Hematopoietic multipotent progenitor cell treated with erythropoietin and hydrocortisone succinate and interleukin-3 and kit ligand, for 15 days (in vitro differentiated cells): ENCODE results near the gene NR3C1.
A peak's percentile ranks its signal among the peaks of the same experiment; 100 is the strongest.

Source experiments
- DNase-seq: peaks from one replicate; pipeline ENCODE4 v3.0.0-alpha.2; 2015; ENCODE audit warnings: low spot score

NR3C1 gene

DNA sequence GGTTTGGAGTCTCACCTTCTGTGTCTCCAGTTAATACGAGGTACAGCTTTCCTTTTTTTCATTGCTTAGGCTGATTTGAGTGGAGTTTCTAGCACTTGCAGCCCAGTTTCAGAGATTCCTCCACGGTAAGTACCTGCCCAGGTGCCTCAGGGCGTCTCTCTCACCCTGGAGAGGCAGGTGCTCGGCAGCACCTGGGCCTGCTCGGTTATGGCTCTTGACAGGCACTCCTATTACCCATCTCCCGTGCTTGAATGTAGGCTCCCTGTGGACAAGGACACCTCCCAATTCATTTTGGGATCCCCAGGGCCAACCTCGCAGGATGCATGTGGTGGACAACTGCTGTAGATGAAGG lies 144.3 kb downstream of the NR3C1 start:
- no peak for DNase-seq

DNA sequence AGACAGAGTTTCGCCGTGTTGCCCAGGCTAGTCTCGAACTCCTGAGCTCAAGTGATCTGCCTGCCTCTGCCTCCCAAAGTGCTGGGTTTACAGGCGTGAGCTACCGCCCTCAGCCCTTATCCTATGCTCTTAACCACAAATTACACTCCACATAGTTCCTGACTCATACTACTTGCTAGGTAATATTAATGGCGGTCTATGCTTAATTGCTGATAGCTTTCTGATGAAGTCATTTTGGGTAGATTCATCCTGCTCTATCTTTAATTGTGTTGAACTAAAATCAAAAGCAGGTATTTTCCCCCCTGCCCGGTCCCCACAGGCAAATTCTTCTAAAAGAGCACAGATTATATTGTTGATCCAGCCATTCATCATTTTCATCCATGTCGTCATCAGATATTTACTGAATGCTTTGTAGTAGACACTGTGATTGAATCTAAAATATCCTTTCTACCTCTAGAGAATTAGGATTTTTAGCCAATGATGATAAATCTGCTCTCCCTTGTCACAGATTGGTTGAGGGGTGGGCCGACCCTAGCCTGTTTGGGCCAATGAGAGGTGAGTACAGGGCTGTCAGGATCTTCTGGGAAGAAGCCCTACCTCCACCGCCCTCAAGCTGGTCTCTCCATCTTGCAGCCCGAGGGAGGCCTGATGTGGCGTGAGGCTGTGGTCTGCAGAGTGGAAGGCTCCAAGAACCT lies 144.8 kb downstream of the NR3C1 start:
- no peak for DNase-seq

DNA sequence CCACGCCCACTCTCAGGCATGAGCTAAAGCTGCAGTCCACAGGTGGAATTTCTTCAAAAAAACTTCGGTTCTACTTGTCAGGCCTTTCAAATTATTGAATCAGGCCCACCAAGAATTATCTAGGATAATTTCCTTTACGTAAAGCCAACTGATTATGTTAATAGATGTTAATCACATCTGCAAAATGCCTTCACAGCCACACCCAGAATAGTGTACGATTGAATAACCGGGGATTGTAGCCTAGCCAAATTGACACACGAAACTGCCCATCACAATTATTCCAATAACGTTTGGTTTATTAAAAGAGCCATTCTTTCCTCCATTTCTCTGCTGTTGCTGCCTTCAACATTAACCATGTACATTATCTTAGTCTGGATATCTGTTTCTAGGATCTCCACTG lies 148.7 kb downstream of the NR3C1 start:
- no peak for DNase-seq

DNA sequence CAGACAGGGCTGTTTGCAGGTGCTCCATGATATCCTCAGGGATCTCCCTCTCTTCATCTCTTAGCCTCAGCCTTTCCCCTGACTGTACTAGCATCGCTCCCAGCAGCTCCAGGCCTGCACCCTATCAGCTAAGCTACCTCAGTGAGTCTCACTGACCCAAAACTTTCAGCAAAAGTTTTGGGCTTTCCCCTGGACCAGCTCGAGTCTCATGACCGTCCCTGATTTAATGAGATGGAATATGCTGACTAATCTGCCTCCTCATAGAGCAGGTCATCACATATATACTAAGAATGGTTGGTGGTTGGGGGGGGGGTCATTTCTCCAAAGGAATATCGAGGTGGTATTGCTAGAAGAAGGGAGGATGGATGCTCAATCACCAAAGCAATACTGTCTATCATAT lies 151.5 kb downstream of the NR3C1 start:
- DNase-seq, result no peak

DNA sequence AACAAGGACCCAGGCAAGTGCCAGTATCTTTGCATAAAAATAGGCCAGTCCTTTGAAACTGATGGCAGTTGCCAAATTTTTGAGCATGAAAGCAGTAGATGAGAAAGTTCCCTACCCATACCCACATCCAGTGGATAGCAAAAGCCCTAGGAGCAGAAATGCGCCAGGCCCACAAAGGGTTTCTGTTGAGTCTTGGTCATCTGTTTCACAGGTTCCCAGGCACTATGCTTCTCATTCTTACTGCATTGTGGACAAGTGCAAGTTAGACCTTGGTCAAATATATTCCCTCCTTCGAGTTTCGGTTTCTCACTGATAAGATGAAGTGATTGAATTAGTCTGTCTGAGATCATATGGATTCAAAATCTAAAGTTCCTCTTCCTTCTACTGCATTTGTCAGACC lies 152.3 kb downstream of the NR3C1 start:
- no peak for DNase-seq

DNA sequence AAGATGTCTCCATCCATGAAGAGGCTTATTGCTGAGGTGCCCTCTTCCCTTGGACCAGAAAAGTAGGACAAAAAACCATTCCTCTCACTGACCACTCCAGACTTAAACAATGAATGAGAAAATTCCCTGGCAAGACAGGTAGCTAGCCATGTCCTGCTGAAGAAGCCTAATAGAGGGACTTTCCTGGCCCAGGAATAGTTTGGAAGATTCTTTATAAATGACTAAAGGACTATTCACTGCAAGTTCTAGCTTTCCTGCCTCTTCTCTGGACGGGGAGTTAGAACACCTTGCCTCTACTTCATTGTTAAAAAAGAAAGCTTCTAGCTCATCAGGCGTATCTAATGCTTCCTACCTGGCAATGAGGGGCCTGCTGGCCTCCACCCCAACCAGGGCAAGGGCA lies 153.6 kb downstream of the NR3C1 start:
- no peak for DNase-seq

DNA sequence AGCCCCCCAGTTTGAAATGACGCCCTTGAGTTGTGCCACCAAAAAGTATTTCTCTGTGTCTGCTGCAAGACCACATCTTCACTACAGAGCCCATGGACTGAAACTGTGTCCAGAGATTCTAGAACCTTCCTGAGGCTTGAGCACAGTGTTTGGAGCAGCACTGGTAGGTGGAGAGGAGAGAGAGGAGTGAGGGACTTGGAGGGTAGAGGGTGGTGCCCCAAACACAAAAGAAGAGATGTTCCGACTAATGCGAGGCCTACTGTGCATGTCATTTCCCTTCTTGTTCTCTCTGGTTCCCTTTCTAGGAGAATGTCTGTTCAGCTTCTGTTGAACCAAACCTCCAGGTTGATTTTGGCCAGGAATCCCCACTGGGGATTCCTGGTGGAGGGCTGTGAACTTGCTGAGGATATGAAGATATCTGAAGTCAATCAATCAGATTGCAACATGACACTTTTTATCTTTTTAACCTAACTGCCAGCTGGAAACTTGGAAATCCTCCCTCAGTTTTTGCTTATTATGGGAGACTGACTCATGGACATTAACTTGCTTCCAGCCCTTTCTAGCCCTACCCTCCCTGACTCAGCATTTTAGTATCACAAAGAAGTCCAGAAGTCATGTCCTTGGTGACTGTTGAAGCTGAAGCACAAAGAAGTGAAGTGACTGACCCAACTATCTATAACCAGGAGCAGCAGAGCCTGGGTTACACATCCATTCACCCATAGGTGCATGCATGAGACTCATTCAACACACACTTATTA lies 154.5 kb downstream of the NR3C1 start:
- peak; percentile 39 for DNase-seq

DNA sequence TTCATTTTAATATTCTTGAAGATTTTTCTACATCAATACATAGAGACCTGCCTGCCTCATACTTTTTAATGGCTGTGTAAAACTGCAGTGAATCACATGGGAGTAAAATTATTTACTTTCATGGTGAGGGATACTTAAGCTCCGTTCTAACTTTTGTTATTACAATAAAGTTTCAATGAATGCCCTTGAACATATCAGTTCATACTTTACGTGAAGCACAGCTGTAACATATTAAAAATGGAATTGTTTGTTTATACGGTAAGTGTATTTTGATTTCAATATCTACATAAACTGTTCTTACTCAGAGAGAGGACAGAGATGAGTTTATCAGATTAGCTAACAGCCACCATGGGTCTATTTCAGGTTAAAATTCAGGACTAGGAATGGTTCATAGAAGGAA lies 155.1 kb downstream of the NR3C1 start:
- no peak for DNase-seq

DNA sequence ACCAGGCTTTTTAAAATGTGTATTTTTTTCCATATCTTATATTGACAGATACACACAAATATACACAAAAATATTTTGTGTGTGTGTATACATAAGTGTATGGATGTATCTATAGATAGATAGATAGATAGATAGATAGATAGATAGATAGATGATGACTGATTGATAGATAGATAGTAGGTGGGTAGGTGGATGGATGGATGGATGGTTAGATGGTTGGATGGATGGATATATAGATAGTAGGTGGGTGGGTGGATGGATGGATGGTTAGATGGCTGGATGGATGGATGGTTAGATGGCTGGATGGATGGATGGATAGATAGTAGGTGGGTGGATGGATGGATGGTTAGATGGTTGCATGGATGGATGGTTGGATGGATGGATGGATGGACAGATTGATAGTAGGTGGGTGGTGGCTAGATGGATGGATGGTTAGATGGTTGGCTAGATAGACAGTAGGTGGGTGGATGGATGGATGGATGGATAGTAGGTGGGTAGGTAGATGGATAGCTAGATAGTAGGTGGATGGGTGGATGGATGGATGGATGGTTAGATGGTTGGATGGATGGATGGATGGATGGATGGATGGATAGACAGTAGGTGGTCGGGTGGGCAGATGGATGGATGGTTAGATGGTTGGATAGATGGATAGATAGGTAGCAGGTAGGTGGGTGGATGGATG lies 156.2 kb downstream of the NR3C1 start:
- DNase-seq, result no peak

DNA sequence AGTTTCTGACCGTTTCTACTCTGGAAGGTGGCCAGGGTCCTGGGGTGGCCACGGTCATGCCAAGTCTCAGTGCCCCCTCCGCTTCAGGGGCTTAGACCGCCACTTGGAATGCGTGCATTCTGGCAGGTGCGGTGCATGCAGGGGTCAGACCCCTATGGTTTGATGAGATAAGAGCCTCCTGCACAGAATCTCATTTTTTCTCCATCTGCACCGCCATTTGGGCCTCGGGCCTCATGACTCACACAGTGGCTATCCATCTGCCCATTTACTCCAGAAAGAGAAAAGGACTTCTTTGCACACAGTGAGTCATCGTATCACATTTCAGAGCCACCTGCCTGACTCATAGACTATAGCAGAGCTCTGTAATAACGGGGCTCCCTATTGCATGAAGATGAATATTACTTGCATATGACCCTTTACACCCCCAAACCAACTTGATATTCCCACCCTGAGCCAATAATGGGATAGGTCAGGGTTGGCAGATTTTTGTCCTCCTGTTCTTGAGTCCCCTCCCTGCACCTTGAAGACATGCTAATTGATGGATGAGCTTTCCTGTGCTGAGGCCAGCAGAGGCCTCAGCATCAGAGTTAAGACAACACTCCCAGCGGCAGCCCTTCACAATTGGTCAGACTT lies 157.4 kb downstream of the NR3C1 start:
- DNase-seq, result no peak

DNA sequence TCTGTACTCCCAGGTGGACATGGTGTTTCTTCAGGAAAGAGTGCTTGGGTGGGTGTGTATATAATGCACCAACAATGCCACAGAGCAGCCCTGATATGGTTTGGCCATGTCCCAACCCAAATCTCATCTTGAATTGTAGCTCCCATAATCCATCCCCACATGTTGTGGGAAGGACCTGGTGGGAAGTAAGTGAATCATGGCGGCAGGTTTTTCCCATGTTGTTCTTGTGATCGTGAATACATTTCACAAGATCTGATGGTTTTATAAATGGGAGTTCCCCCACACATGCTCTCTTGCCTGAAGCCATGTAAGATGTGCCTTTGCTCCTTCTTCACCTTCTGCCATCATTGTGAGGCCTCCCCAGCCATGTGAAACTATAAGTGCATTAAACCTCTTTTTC lies 158.5 kb downstream of the NR3C1 start:
- no peak for DNase-seq

DNA sequence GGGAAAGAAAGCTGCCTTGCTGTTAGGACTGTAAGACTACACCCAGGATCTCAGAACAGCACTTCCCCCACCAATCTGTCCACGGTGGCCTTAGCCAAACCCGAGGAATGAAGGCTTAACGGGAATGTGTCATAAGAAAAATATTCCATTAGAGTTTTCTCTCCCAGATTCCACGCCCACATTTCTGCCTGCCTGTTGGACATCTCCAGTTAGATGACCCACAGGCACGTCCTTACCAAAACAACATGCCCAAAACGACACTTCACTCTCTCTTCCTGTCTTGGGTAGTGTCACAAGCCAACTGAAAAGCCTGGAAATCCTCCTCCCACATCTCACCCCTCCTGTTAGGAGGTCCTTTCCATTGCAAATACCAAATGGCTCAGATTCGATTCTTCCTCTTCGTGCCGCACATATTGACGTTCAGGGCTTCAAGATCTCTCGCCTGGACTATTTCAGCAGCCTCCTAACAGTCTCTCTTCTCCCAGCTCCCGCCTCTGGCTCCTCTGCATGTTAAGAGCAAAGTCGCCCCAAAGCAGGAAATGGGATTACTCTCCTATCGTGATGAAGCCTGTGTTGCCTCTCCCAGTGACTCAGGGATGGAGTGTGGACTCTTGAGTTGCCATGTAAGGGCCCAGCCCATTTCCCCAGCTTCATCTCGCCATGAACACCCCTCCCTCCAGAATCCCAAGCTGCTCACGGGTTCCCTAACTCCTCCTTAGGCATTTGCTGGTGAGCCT lies 159.3 kb downstream of the NR3C1 start:
- no peak for DNase-seq

DNA sequence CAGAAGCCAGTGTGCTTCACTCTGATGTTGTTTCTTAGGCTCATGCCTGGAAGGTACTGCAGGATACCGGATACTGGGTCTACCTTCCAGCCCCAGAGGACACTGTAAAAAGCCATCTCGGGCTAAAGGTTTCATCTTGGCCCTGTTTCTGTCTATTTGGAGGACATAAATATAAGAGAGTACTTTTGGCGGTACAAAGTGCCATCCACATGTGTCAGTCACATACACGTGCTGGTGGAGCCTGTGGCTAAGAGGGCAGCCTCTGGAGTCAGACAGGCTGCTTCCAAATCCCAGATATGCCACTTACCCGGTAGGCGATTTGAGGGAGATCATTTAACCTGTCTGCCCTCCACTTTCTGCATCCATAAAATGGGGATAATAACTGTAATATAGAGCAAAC lies 160.4 kb downstream of the NR3C1 start:
- DNase-seq, result no peak

DNA sequence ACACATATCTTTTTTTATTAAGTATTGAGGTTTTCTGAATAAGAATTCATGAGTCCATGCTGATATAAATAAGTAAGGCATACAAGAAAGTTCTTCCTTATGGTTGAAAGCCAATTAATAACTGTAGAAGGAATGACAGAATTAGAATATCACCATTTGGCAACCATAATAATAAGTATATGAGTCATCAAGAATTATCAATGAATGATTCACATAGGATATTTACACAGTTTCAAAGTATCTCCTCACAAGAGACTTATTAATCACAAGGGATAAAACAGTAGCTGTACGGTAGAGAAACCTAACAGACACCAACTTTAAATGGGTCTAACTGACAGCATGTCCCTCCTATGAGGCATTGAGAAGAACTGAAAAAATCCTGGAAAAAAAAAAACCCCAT lies 161.6 kb downstream of the NR3C1 start:
- DNase-seq, result no peak

DNA sequence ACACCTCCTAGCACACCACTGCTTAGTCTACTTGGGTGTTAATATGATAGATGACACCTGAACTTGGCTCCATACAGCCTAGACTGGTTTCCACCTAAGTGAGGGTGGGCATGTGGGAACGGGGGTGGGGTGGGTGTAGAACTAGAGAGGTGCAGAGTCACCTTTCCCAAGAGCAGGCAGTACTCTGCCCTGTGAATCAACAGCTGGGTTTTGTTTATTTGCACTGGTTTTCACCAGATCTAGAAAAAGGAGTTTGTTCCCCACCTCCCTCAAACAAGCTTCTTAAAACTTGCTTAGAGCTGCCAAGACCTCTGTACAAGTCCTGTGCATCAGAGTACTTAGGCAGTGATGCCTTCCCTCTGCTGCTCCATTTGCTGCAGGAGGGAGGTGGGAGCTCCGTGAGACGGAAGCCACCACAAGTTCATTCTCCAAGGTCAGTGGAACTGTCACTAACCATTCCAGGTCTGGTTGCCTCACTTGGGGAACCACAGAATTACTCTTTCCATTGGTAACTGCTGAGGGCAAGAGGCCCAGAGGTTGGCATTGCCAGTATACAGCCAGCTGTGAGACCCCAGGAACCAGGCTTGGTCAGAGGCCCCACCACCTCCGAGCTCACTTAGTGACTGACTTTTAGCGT lies 163.5 kb downstream of the NR3C1 start:
- DNase-seq, result no peak

DNA sequence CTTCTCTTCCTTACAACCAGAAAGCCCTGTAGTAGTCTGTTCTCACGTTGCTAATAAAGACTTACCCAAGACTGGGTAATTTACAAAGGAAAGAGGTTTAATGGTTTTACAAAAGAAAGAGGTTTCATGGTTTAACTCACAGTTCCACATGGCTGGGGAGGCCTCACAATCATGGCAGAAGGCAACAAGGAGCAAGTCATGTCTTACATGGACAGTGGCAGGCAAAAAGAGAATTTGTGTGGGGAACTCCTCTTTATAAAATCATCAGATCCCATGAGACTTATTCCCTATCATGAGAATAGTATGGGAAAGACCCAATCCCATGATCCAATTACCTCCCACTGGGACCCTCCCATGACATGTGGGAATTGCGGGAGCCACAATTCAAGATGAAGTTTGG lies 164.9 kb downstream of the NR3C1 start:
- no peak for DNase-seq

DNA sequence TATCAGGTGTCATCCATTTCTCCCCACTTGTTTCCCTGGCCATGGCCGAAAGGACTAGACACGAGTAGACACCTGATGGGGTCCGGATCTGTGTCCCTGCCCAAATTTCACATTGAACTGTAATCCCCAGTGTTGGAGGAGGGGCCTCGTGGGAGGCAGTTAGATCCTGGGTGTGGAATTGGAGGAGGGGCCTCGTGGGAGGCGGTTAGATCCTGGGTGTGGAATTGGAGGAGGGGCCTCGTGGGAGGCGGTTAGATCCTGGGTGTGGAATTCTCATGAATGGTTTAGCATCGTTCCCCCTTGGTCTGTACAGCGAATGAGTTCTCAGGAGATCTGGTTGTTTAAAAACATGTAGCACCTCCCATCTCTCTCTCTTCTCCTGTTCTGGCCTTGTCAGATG lies 165.8 kb downstream of the NR3C1 start:
- no peak for DNase-seq

DNA sequence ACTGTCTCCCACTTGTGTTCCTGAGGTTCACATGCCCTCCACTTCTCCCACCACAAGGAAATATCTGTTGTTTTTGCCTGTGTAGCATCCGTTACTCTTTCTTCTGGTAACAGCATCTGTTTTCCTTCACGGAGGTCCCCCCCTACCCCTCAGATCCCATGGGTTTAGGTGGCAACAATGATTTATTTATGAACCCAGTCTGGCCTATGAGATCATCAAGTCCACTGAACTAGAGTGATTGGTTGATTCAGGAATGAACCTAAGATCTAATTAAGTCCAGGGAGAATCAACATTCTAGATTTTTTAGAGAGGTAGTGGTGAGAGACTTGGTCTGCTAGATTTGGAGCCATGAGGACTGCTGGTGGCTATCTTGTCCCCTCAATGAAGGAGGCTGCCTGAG lies 166.8 kb downstream of the NR3C1 start:
- no peak for DNase-seq

DNA sequence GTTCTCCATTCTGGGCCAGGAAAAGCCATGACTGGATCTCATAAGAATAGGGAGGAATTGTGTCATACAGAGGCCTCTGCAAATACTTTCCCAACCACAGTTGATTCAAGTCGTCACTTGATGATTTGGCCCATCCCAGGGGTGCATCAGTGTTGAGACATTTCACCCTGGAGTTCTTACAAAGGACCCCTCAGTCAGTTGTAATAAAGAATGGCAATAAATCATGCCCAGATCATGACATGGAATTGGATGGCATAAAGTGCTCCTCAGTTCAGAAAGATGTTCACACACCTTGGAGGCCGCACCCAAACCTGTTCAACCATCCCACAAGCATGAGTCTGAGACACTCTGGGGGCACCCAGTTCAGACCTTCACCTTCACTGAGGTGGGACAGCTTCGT lies 168.1 kb downstream of the NR3C1 start:
- no peak for DNase-seq

DNA sequence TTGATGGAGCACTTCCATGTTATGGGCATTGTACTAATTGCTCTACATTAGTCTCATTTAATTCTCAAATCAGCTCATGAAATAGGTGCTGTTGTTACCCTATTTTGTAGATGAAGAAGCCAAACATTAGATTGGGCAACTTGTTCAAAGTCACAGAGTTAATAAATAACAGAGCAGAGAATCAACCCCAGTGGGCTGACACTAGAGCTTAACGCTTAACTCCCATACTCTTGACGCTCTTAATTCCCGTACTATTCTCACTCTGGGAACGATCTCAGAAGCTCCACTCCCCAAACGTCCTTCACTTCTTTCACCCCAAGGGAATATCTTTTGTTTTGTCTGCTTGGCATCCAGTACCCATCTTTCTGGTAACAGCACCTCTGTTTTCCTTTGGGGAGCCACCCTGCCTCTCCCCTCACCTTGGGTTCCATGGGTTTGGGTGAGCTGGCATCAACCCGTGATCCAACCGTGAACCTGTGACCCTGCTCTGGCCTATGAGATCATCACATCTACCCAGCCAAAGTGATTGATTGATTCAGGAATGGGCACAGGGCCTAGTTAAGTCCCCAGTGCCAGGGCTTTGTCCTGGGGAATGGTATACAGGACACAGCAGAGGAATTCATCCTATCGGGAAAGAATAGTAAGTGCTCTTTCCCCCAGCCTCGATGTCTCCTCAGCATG lies 169.2 kb downstream of the NR3C1 start:
- DNase-seq, result no peak

DNA sequence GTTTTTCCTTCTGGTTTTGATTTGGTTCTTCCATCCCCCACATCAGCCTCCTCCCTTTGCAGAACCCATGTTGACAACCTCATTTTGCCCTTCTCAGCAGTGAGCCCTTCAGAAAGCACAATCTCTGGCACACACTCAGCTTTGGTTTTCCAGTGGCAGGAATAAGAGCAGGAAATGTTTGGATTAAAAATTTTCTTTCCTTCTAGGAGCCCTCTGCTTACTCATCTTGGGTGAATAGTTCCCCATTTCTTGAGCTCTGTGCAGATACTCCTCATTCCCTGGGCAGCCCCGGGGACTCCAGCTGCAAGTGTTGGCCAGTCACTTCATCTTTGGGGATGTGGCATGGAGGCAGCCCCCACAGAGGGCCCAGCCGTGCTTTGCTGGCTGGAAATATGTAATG lies 170.5 kb downstream of the NR3C1 start:
- no peak for DNase-seq
